K562 (cell line): Measurements from ENCODE around the gene CAMSAP2. TPM values are rescaled to one million over a fixed set of nuclear protein-coding genes. Genes with fewer than 3 reads are reported as not detected.

Experiments
- ARID2 ChIP-seq: fragments of 450-650 bp; IDR thresholded peaks from 2 replicates; pipeline ENCODE4 v1.6.1; 2017; ENCODE audit warnings: antibody characterized with exemption, mild to moderate bottlenecking
- EHMT2 ChIP-seq: fragments of 450-650 bp; IDR thresholded peaks from 2 replicates; pipeline ENCODE4 v1.6.1; 2018; ENCODE audit warnings: antibody characterized with exemption
- FOXK1 ChIP-seq: sonication (generic); formaldehyde crosslinking; IDR thresholded peaks from 2 replicates; pipeline ENCODE4 v1.8.0; 2022; ENCODE audit warnings: missing genetic modification reagents, mild to moderate bottlenecking, borderline replicate concordance
- HDAC2 ChIP-seq: fragments of 450-650 bp; IDR thresholded peaks from 2 replicates; pipeline ENCODE4 v1.6.1; 2016; ENCODE audit warnings: mild to moderate bottlenecking
- HMGN3 ChIP-seq: IDR thresholded peaks from 2 replicates; pipeline ENCODE4 v1.6.1; 2011; ENCODE audit warnings: borderline replicate concordance, low read depth, mild to moderate bottlenecking, mixed read lengths, low read length; ENCODE audit not compliant: insufficient read length; ENCODE audit errors: extremely low read depth
- MTF1 ChIP-seq: fragments of 250-450 bp; sonication (Bioruptor Pico); IDR thresholded peaks from 2 replicates; pipeline ENCODE4 v1.9.0; 2021; ENCODE audit warnings: moderate library complexity, mild to moderate bottlenecking, inconsistent platforms, borderline replicate concordance
- MYNN ChIP-seq, 2 experiments: sonication (generic); formaldehyde crosslinking in 1 of 2; IDR thresholded peaks; 2 replicates each; pipeline versions ENCODE4 v1.5.0 to v1.6.1; 2016 to 2020; ENCODE audit warnings: antibody characterized with exemption in 1 of 2, missing genetic modification reagents in 1 of 2
- POLR2AphosphoS5 ChIP-seq: IDR thresholded peaks from 2 replicates; pipeline ENCODE4 v1.6.1; 2011; ENCODE audit warnings: mild to moderate bottlenecking, low read depth, low read length, moderate library complexity; ENCODE audit not compliant: control insufficient read depth, insufficient read depth
- PRMT5 ChIP-seq: sonication (generic); formaldehyde crosslinking; IDR thresholded peaks from 2 replicates; pipeline ENCODE4 v1.5.0; 2020; ENCODE audit warnings: missing genetic modification reagents
- RBM34 ChIP-seq: fragments of 200-400 bp; formaldehyde crosslinking; IDR thresholded peaks from 2 replicates; pipeline ENCODE4 v1.6.1; 2018; ENCODE audit warnings: low read length, borderline replicate concordance; ENCODE audit not compliant: insufficient read depth
- RFX1 ChIP-seq: fragments of 450-650 bp; IDR thresholded peaks from 2 replicates; pipeline ENCODE4 v1.6.1; 2016; ENCODE audit warnings: mild to moderate bottlenecking, moderate library complexity
- SP2 ChIP-seq: IDR thresholded peaks from 2 replicates; pipeline ENCODE4 v1.6.1; 2011; ENCODE audit warnings: mild to moderate bottlenecking, low read depth, low read length, moderate library complexity; ENCODE audit not compliant: poor library complexity, severe bottlenecking; ENCODE audit errors: extremely low read depth
- STAT6 ChIP-seq: sonication (generic); formaldehyde crosslinking; IDR thresholded peaks from 2 replicates; pipeline ENCODE4 v1.8.1; 2023; ENCODE audit warnings: mild to moderate bottlenecking, missing genetic modification reagents
- U2AF2 ChIP-seq: fragments of 200-400 bp; formaldehyde crosslinking; optimal IDR thresholded peaks from 2 replicates; pipeline ENCODE3; 2017; ENCODE audit warnings: low read depth, mild to moderate bottlenecking, low read length
- ZBTB34 ChIP-seq: fragments of 250-450 bp; sonication (Bioruptor Pico); IDR thresholded peaks from 2 replicates; pipeline ENCODE4 v1.8.0; 2021; ENCODE audit warnings: mild to moderate bottlenecking, moderate library complexity
- ZC3H8 ChIP-seq: fragments of 450-650 bp; IDR thresholded peaks from 2 replicates; pipeline ENCODE4 v1.6.1; 2017
- ZMIZ1 ChIP-seq, 2 experiments: fragments of 150-350 bp in 1 of 2; IDR thresholded peaks; 2 replicates each; pipeline ENCODE4 v1.6.1; 2012 to 2016; ENCODE audit warnings: low read depth in 2 of 2, low read length in 2 of 2, mild to moderate bottlenecking in 1 of 2, moderate library complexity in 1 of 2
- polyA plus RNA-seq, 8 experiments: library from polyadenylated mRNA; depleted of rRNA in 4 of 8; stranded (reverse) in 5 of 8; unstranded in 3 of 8; fragments of >200 nt; fragmentation: Nextera tagmentation in 2 of 8; fragmentation: Illumina TruSeq in 1 of 8; extraction: Ambion mirVana in 2 of 8; extraction: Trizol in 1 of 8; gene quantifications; 2 replicates each; pipeline versions ENCODE4 v1.2.1 to v1.2.3, GENCODE V29; 2011 to 2014; ENCODE audit warnings: inconsistent platforms in 1 of 8, missing spikeins in 1 of 8
- total RNA-seq, 7 experiments: library from RNA; depleted of rRNA in 6 of 7; stranded (reverse); fragments of >200 nt in 6 of 7; fragmentation: Illumina TruSeq in 2 of 7; extraction: Trizol in 2 of 7; gene quantifications; 2 replicates each; pipeline versions ENCODE4 v1.2.1 to v1.2.3, GENCODE V29; 2011 to 2021; ENCODE audit warnings: low replicate concordance in 1 of 7
- TF ChIP-seq, protein P1 (sequence below): fragments of 450-650 bp; IDR thresholded peaks from 2 replicates; pipeline ENCODE4 v1.7.1; 2018; ENCODE audit warnings: mild to moderate bottlenecking, low read depth; ENCODE audit not compliant: partially characterized antibody

CAMSAP2 gene
- total and polyA plus RNA-seq, 9 of the 15 experiments (the other 6 are each of a cell fraction or from before 2014, with no cell fraction given): 1.4 to 7.5 (median 2.7) TPM

DNA sequence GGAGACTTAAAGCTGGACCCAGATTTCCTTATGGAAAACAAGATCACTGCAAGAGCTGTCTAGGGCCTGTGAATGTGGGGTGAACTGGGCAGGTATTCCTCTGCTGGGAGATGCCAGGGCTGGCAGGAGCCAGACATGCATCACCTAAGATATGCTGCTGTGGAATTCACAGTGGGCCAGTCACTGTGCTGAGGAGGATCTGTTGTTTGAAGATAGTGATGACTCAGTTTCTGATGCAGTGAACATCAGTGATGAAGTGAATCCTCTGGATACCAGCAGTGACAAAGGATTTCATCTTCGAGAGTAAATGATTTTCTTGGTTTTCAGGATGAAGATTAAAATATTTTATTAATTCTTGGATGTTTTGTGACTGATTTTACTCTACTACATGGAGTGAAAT is 29.9 kb upstream of the CAMSAP2 start (continued):
- peak; percentile 36; the same call in 1 of the 2 replicates for TF ChIP-seq POLR2AphosphoS5
- no peak for TF ChIP-seq U2AF2
- TF ChIP-seq STAT6 (CRISPR knock-in tag): no peak
- TF ChIP-seq, protein P1, sequence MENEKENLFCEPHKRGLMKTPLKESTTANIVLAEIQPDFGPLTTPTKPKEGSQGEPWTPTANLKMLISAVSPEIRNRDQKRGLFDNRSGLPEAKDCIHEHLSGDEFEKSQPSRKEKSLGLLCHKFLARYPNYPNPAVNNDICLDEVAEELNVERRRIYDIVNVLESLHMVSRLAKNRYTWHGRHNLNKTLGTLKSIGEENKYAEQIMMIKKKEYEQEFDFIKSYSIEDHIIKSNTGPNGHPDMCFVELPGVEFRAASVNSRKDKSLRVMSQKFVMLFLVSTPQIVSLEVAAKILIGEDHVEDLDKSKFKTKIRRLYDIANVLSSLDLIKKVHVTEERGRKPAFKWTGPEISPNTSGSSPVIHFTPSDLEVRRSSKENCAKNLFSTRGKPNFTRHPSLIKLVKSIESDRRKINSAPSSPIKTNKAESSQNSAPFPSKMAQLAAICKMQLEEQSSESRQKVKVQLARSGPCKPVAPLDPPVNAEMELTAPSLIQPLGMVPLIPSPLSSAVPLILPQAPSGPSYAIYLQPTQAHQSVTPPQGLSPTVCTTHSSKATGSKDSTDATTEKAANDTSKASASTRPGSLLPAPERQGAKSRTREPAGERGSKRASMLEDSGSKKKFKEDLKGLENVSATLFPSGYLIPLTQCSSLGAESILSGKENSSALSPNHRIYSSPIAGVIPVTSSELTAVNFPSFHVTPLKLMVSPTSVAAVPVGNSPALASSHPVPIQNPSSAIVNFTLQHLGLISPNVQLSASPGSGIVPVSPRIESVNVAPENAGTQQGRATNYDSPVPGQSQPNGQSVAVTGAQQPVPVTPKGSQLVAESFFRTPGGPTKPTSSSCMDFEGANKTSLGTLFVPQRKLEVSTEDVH: no peak
- no peak for TF ChIP-seq RBM34
- peak; percentile 81; the same call in 1 of the 2 replicates for TF ChIP-seq MYNN (IDR thresholded peaks at IDR 0.05)
- TF ChIP-seq MYNN (CRISPR knock-in tag; IDR thresholded peaks at IDR 0.05): no peak
- TF ChIP-seq EHMT2: no peak
- TF ChIP-seq ZMIZ1 (IDR thresholded peaks at IDR 0.05; ENCODE audit: low read depth in 2 of 2, low read length in 2 of 2): no peak
- no peak for TF ChIP-seq MTF1
- peak; percentile 65; the same call in 1 of the 2 replicates for TF ChIP-seq HDAC2
- TF ChIP-seq ARID2: no peak
- TF ChIP-seq RFX1: no peak
- no peak for TF ChIP-seq SP2
- no peak for TF ChIP-seq HMGN3
- no peak for TF ChIP-seq ZC3H8
- TF ChIP-seq PRMT5 (CRISPR knock-in tag): no peak
- TF ChIP-seq ZBTB34 (CRISPR knock-in tag): no peak
- no peak for TF ChIP-seq FOXK1 (CRISPR knock-in tag)
